Heart right ventricle (tissue), 16 donors: ENCODE results near the gene EGFR. TPM values are rescaled to one million over a fixed set of nuclear protein-coding genes. Genes with fewer than 3 reads are reported as not detected.
A peak's percentile ranks its signal among the peaks of the same experiment; 100 is the strongest.

Source experiments
- ATAC-seq, 8 donors: fragments of 200-7000 bp; cut with Tn5 transposase; one replicate each; pipeline ENCODE4 v1.9.1; 2020; ENCODE audit warnings: mild to moderate bottlenecking in 8 of 8, moderate library complexity in 8 of 8, moderate number of reproducible peaks in 1 of 8
- DNase-seq, 2 donors: peaks; one replicate each; pipeline ENCODE4 v3.0.0-alpha.2; 2020
- H3K27ac ChIP-seq, 10 donors: fragments of 200-600 bp; sonication (generic) in 2 of 10; one replicate each; pipeline versions ENCODE4 v1.5.0 to v1.8.0; 2020 to 2022; ENCODE audit warnings: mild to moderate bottlenecking in 3 of 10
- H3K27me3 ChIP-seq, 7 donors: fragments of 200-600 bp; one replicate each; pipeline ENCODE4 v1.8.0; 2021 to 2022; ENCODE audit warnings: mild to moderate bottlenecking in 2 of 7
- H3K36me3 ChIP-seq, 9 donors: fragments of 200-600 bp; sonication (generic) in 1 of 9; one replicate each; pipeline versions ENCODE4 v1.5.0 to v1.8.0; 2020 to 2022; ENCODE audit warnings: mild to moderate bottlenecking in 2 of 9
- H3K4me1 ChIP-seq, 9 donors: fragments of 200-600 bp; sonication (generic) in 1 of 9; one replicate each; pipeline versions ENCODE4 v1.5.0 to v1.8.0; 2020 to 2022; ENCODE audit warnings: mild to moderate bottlenecking in 4 of 9
- H3K4me3 ChIP-seq, 10 donors: fragments of 200-600 bp; sonication (generic) in 2 of 10; one replicate each; pipeline versions ENCODE4 v1.5.0 to v1.8.0; 2020 to 2022; ENCODE audit warnings: mild to moderate bottlenecking in 7 of 10, moderate library complexity in 2 of 10
- H3K9me3 ChIP-seq, 11 donors: fragments of 200-600 bp in 10 of 11; sonication (generic) in 2 of 11; one replicate each; pipeline versions ENCODE4 v1.5.0 to v1.8.0; 2013 to 2022; ENCODE audit warnings: mild to moderate bottlenecking in 2 of 11, control low read depth in 1 of 11, moderate library complexity in 1 of 11
- WGBS, 2 donors: extraction: QIAGEN DNeasy Blood & Tissue Kit; methylation state at CpG; one replicate each; pipeline ENCODE4 v1.1.7; 2013; ENCODE audit warnings: inconsistent platforms in 1 of 2; 5-methylcytosine and 5-hydroxymethylcytosine counted together
- intact Hi-C, 10 donors: fragments of 100-400 bp; cut with DNase I; formaldehyde crosslinking; loops; one replicate each; pipeline versions ENCODE4 v1.11.1 to v1.14.2; 2022
- polyA plus RNA-seq, 2 donors: library from polyadenylated mRNA; stranded (reverse); fragments of 200-250 nt; gene quantifications; one replicate each; pipeline ENCODE4 v1.2.3, GENCODE V29; 2013
- total RNA-seq, 10 donors: library from RNA; stranded (reverse); fragmentation: NEBNext Ultra II Directional in 3 of 10; extraction: Animal tissue kit (Norgen Biotek cat#: 25700) in 3 of 10; gene quantifications; one replicate each; pipeline versions ENCODE4 v1.2.1 to v1.2.4, GENCODE V29; 2021 to 2023
- TF ChIP-seq, protein P1 (sequence below), 9 donors: fragments of 200-600 bp; sonication (generic) in 2 of 9; IDR thresholded peaks; one replicate each; pipeline versions ENCODE4 v1.5.0 to v1.8.0; 2021 to 2022; ENCODE audit warnings: antibody characterized with exemption in 9 of 9, mild to moderate bottlenecking in 5 of 9, moderate library complexity in 1 of 9
- donor health status: Arrhythmogenic right ventricular cardiomyopathy.
- donor health status: ischemic (EF 13 %, LVEDD 7.1; RV severe dilation, severe dysfunction).
- donor health status: healthy with polysubstance abuse.
- donor health status: DM: no; HTN: yes; CAD: no.
- donor health status: DM: no; HTN: no; CAD: no.
- donor health status: ischemic (EF 25% LVEDD 6.9; RV normal size, moderate dysfunction).
- donor health status: ischemic (EF 25% LVEDD 5.7; RV mildly dilated, moderate dysfunction).
- donor health status: healthy.
- donor health status: DM: yes; HTN: yes; CAD: no.
- donor health status: Ischemic cardiomyopathy.
- donor health status: ischemic (EF 35%, LVEDD 5.7; RV mildly dilated, moderate dysfunction).
- donor health status: nonischemic (EF 11% LVEDD 7.7; RV severe dilation, severe dysfunction).
- donor health status: DM: yes; HTN: yes; CAD: no.
- donor health status: PGD.
- donor health status: ischemic (EF 29% LVEDD 5.4; RV normal size, mild dysfunction).
- donor health status: nonischemic (EF 23%, LVEDD 6.1; RV moderate dilation, normal function).

EGFR gene
- total and polyA plus RNA-seq, 12 donors: 1.9 to 13.5 (median 7.6) TPM

DNA sequence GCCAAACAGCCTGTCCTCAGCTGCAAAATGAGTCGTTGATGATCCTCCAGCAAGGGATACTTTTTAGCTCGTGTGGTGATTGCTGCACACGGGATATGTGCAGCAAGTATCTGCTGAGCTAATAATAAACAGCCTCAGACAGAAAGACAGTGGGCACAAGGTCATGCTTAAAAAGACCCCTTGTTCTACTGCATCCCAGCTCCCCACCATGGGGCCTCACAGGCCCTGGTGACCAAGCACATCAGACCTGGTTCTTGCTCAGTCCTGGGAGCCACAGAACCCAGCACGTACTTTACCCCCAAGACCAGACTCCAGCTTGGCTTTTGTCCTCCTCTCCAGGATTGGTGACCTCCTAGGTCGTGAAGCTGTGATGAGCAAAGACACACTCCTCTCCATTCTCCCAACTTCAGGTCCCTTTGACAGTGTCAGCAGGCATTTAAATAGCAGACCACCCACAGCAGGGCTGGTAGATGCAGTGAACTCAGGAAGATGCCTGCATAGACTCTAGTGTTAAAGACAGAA is 50.5 kb downstream of the EGFR start:
- Histone ChIP-seq H3K27ac (no peak overlapping the region), H3K4me1 (peaks cover 5 to 55% (median 41%) of the 10 kb centered on the region in 9 donors)
- intact Hi-C loops: no loop called here

DNA sequence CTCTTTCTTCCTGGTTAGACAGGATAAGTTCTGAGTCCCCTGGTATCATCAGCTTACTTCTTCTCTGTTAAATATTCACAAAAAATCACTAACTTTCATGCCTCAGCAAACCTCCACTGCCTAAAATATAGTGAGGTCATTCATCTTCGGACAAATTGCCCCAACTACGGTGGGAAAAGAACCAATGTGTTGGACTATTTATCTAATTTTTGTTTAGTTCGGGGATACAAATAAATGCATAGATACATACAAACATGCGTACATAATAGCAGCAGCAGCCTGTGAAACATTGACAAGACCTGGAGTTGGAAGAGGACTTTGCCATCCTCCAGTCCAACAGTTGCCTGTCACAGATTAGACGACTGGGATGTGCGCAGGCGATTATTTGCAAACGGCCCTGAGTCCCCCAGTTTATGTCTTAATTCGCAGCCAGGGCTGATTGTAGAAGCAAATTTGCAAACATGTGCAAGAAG is 51.5 kb downstream of the EGFR start:
- Histone ChIP-seq H3K9me3 (no peaks in the 10 kb centered on the region), H3K27me3 (no peaks in the 10 kb centered on the region), H3K36me3 (no peaks in the 10 kb centered on the region), H3K4me3 (no peak overlapping the region), H3K4me1 (peaks cover 7 to 56% (median 42%) of the 10 kb centered on the region in 9 donors), H3K27ac (no peak overlapping the region)
- intact Hi-C loops: loop anchor here in 3 of 10 donors (5.0 to 10.0 kb wide), 3 partner anchors 46 to 62 kb away; no protein-coding TSS in a partner anchor
- TF ChIP-seq, protein P1, sequence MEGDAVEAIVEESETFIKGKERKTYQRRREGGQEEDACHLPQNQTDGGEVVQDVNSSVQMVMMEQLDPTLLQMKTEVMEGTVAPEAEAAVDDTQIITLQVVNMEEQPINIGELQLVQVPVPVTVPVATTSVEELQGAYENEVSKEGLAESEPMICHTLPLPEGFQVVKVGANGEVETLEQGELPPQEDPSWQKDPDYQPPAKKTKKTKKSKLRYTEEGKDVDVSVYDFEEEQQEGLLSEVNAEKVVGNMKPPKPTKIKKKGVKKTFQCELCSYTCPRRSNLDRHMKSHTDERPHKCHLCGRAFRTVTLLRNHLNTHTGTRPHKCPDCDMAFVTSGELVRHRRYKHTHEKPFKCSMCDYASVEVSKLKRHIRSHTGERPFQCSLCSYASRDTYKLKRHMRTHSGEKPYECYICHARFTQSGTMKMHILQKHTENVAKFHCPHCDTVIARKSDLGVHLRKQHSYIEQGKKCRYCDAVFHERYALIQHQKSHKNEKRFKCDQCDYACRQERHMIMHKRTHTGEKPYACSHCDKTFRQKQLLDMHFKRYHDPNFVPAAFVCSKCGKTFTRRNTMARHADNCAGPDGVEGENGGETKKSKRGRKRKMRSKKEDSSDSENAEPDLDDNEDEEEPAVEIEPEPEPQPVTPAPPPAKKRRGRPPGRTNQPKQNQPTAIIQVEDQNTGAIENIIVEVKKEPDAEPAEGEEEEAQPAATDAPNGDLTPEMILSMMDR (IDR thresholded peaks at IDR 0.05): no peak
- no peak for DNase-seq
- 92 to 95% methylated on average over 9 of the region's 9 CpGs for WGBS, 2 donors
- no peak for ATAC-seq

More for the DNA sequence above, 50.5 kb downstream of the EGFR start:
- no peak for ATAC-seq
- H3K27me3 ChIP-seq: no peaks in the 10 kb centered on the region
- no peak for DNase-seq
- H3K4me3 ChIP-seq: no peak overlapping the region
- WGBS, 2 donors: 67 to 75% methylated on average over 5 of the region's 5 CpGs
- H3K9me3 ChIP-seq: no peaks in the 10 kb centered on the region
- TF ChIP-seq, protein P1 (IDR thresholded peaks at IDR 0.05): no peak
- no peaks in the 10 kb centered on the region for H3K36me3 ChIP-seq

DNA sequence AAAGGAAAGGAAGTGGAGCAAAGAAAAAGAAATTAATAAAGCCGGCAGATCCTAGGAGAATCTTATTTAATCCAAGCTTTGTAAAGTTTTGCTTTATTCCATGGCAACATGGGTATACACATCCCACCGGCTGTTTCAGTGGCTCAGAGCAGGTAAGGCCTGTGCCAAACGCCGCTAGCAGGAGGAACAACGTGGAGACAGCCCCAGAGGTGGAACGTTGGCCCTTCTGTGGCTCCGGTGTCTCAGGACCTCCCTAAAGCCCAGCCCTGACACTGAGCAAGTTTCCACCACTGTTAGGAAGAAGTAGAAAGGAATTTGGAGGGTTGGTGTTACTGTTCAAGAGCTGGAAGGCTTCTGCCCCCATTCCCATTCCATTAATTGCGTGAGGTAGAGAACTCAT is 52.0 kb downstream of the EGFR start:
- DNase-seq (no peak), ATAC-seq (no peak)
- WGBS, 2 donors: 81 to 85% methylated on average over 8 of the region's 8 CpGs
- Histone ChIP-seq H3K4me1 (peaks cover 9 to 56% (median 42%) of the 10 kb centered on the region in 9 donors), H3K27ac (peak overlapping the region in 1 of 10 donors; percentile 11), H3K4me3 (no peak overlapping the region), H3K9me3 (no peaks in the 10 kb centered on the region), H3K36me3 (no peaks in the 10 kb centered on the region), H3K27me3 (no peaks in the 10 kb centered on the region)
- intact Hi-C loops: loop anchor here in 3 of 10 donors (5.0 to 10.0 kb wide), 3 partner anchors 46 to 61 kb away; no protein-coding TSS in a partner anchor
- TF ChIP-seq, protein P1 (IDR thresholded peaks at IDR 0.05): no peak

DNA sequence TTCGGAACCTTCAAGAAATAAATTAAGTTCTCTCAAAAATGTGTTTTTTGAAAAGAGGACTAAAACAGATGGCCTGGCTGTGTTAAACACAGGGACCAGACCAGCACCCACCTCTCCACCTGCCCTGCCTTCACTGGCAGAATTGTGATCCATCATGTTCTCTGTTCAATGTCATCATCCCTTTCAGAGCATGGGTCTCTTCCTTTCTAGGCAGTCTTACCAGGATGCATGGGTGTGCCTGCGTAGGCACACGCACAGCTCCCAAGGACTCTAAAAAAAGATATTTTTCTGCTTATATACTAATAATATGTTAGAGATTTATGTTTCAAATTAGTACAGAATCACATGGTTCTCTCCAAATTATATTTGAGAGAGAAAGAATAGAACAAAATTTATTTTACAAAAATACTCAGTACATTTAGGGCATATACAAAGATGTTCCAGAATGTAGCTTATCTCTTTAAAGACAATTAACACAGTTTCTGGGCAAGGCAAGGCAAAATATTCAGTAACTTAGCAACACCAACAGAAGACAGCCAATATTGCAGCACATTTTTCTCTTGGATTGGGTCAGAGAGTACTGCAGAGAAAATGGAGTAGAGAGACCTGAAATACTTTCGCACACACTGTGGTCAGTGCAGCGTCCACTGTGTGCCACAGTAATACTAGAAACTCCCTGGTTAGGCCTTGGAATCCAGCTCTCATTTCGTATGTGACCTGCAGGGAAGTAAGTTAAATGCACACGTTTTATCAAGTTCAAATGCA is 52.8 kb downstream of the EGFR start:
- TF ChIP-seq, protein P1 (IDR thresholded peaks at IDR 0.05): no peak
- H3K27ac ChIP-seq: peak overlapping the region in 3 of 10 donors; percentile 11 to 32 (median 22)
- H3K36me3 ChIP-seq: no peaks in the 10 kb centered on the region
- no peak overlapping the region for H3K4me3 ChIP-seq
- intact Hi-C loops: loop anchor here in 3 of 10 donors (5.0 to 10.0 kb wide), 3 partner anchors 47 to 61 kb away; no protein-coding TSS in a partner anchor
- no peaks in the 10 kb centered on the region for H3K27me3 ChIP-seq
- ATAC-seq (peak in 5 of 8 donors; percentile 9 to 64 (median 26)), DNase-seq (no peak)
- WGBS, 2 donors: 81 to 83% methylated on average over 6 to 7 of the region's 7 CpGs
- H3K4me1 ChIP-seq: peaks cover 9 to 53% (median 36%) of the 10 kb centered on the region in 9 donors
- H3K9me3 ChIP-seq: no peaks in the 10 kb centered on the region
